Stimulated activated CD8-positive, alpha-beta memory T cell treated with anti-CD3 and anti-CD28 coated beads, Interleukin-12 subunit alpha, Interleukin-12 subunit beta, amount 100 ng/mL, for 24 hours (primary cell): ENCODE results near the gene SPX.

Source experiments
- DNase-seq: peaks from one replicate; pipeline ENCODE4 v3.0.0-alpha.2; 2020; ENCODE audit errors: extremely low read depth

SPX gene

GRCh38 chr12:21577516-21577915 is 51.4 kb downstream of the SPX start:
- no peak for DNase-seq

GRCh38 chr12:21580748-21581516 is 54.8 kb downstream of the SPX start:
- no peak for DNase-seq
